ENCODE results near the gene PLXNA4.

The PLXNA4 gene

GRCh38 chr7:132588596-132588995 lies 12.3 kb upstream of the PLXNA4 start:
- TF ChIP-seq, protein P1, sequence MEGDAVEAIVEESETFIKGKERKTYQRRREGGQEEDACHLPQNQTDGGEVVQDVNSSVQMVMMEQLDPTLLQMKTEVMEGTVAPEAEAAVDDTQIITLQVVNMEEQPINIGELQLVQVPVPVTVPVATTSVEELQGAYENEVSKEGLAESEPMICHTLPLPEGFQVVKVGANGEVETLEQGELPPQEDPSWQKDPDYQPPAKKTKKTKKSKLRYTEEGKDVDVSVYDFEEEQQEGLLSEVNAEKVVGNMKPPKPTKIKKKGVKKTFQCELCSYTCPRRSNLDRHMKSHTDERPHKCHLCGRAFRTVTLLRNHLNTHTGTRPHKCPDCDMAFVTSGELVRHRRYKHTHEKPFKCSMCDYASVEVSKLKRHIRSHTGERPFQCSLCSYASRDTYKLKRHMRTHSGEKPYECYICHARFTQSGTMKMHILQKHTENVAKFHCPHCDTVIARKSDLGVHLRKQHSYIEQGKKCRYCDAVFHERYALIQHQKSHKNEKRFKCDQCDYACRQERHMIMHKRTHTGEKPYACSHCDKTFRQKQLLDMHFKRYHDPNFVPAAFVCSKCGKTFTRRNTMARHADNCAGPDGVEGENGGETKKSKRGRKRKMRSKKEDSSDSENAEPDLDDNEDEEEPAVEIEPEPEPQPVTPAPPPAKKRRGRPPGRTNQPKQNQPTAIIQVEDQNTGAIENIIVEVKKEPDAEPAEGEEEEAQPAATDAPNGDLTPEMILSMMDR (IDR thresholded peaks at IDR 0.05), result no peak

- TF ChIP-seq, protein P1 (IDR thresholded peaks at IDR 0.05), result no peak
These were observed 8.7 kb upstream of the PLXNA4 start for GRCh38 chr7:132584796-132585494.

- TF ChIP-seq, protein P1 (IDR thresholded peaks at IDR 0.05), result no peak
These were observed 5.2 kb upstream of the PLXNA4 start for GRCh38 chr7:132581431-132581830.

- TF ChIP-seq, protein P1 (IDR thresholded peaks at IDR 0.05), result peak; percentile 83
These were observed 4.5 kb upstream of the PLXNA4 start for GRCh38 chr7:132580717-132581285.

DNA sequence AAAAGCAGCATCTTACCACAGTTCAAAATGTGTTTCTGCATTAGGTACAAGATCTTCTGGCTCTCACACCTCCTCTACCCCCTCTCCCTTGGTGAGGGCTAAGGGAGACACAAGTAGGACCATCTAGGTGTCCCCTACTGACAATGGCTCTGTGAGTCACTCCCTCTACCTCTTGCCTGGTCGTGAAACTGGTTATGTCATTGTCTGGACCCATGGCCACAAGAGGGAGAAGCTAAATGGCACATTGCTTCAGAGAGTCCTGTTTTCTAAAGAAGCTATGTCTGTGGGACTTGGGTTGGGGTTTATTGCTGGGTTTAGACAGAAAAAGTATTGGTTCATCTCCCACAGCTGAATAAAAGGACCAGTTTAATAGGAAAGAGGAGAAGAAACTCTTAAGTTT lies 4.0 kb upstream of the PLXNA4 start:
- TF ChIP-seq, protein P1 (IDR thresholded peaks at IDR 0.05), result no peak

- TF ChIP-seq, protein P1 (IDR thresholded peaks at IDR 0.05), result no peak
These were observed 3.1 kb upstream of the PLXNA4 start for GRCh38 chr7:132579260-132579899.

GRCh38 chr7:132578826-132579225 lies 2.6 kb upstream of the PLXNA4 start:
- TF ChIP-seq, protein P1 (IDR thresholded peaks at IDR 0.05), result no peak

Data from LNCAP (cell line).